ENCODE measurements around the gene VN1R2.
"Not testable (repeated sequence)": the region's sequence is repeated elsewhere in the genome, so short reads cannot be mapped to it uniquely, and the experiment has no call there.

VN1R2 gene, protein sequence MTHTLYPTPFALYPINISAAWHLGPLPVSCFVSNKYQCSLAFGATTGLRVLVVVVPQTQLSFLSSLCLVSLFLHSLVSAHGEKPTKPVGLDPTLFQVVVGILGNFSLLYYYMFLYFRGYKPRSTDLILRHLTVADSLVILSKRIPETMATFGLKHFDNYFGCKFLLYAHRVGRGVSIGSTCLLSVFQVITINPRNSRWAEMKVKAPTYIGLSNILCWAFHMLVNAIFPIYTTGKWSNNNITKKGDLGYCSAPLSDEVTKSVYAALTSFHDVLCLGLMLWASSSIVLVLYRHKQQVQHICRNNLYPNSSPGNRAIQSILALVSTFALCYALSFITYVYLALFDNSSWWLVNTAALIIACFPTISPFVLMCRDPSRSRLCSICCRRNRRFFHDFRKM

GRCh38 chr19:53257715-53258342 lies at the start of gene VN1R2:
Gene VN1R2 (plus strand): TSS chr19:53258292. CDS start chr19:53258376, 84 bp downstream.
- DNase-seq = not testable (repeated sequence)

- DNase-seq = not testable (repeated sequence)
Observed at GRCh38 chr19:53211554-53211953, 46.5 kb upstream of the VN1R2 start.

- no peak for DNase-seq
Observed at GRCh38 chr19:53212703-53213320, 45.3 kb upstream of the VN1R2 start.

- not testable (repeated sequence) for DNase-seq
Observed at GRCh38 chr19:53222716-53223115, 35.4 kb upstream of the VN1R2 start.

GRCh38 chr19:53224606-53225005 lies 33.5 kb upstream of the VN1R2 start:
- no peak for DNase-seq

GRCh38 chr19:53237114-53237777 lies 20.8 kb upstream of the VN1R2 start:
- no peak for DNase-seq

DNA sequence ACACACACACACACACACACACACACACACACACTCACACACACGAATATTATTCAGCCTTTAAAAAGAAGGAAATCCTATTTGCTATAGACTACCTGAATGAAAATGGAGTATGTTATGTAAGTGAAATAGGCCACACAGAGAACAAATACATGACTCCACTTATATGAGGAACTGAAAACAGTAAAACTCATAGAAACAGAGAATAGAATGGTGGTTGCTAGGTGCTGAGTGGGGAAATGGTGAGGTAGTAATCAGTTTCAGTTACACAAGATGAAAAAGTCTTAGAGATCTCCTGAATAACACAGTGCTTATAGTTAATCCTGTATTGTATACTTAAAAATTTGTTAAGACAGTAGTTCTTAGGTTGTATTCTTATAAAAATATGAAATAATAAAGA lies 11.6 kb upstream of the VN1R2 start:
- DNase-seq = no peak

DNA sequence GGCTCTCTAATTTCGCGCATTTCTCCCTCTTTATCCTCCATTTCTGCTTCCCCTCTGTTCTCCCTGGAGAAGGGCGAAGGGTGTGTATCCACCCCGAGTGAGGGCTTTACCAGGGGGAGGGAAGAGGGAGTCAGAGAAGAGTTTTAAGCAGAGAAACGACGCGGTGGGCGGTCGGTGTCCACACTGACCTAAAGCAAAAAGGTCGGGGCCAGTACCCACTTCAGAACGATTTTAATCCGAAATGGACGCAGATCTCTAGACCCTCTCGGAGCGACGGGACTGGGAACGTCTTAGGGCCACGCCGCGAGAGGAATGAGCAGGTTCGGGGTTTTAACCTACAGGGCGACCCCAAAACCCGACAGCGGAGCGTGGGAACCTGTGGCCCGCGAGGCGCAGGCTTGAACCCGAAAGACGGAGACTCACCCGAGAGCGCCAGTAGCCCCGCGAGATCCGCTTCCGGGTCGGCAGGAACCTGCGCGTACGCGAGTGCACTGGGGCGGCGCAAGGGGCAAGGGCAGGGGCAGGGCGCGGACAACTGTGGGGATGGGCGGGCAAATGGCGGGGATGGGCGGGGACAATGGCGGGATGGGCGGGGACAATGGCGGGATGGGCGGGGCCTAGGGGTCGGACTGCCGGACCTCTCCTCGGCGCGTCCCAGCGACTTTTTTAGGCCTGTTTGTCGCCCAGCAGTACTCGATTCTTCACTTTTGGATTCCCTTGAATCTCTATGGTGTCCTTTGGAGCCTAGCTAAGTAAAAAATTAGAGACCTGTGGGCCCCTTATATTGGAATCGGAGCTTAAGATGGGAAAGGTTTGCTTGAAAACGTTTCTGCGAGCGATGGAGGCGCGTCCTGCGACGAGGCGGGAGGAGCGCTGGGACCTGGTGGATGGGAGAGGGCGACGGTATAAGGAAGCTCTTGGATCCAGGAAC lies 3.4 kb upstream of the VN1R2 start, which contains the start of gene ZNF677:
TSS of gene ZNF677 (minus strand) at position 463 of the 931 bp plus-strand sequence. CDS start 3,323 bp downstream, outside the sequence.
- peak; percentile 82 for DNase-seq

- DNase-seq = not testable (repeated sequence)
Observed at GRCh38 chr19:53267623-53268022, 9.5 kb downstream of the VN1R2 start, which contains the start of gene VN1R4. Gene VN1R4 (minus strand): TSS chr19:53267723. CDS start chr19:53267665, 58 bp downstream.

DNA sequence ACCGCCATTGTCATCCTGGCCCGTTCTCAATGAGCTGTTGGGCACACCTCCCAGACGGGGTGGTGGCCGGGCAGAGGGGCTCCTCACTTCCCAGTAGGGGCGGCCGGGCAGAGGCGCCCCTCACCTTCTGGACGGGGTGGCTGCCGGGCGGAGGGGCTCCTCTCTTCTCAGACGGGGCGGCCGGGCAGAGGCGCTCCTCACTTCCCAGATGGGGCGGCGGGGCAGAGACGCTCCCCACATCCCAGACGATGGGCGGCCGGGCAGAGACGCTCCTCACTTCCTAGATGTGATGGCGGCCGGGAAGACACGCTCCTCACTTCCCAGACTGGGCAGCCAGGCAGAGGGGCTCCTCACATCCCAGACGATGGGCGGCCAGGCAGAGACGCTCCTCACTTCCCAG lies 11.8 kb downstream of the VN1R2 start:
- not testable (repeated sequence) for DNase-seq

DNA sequence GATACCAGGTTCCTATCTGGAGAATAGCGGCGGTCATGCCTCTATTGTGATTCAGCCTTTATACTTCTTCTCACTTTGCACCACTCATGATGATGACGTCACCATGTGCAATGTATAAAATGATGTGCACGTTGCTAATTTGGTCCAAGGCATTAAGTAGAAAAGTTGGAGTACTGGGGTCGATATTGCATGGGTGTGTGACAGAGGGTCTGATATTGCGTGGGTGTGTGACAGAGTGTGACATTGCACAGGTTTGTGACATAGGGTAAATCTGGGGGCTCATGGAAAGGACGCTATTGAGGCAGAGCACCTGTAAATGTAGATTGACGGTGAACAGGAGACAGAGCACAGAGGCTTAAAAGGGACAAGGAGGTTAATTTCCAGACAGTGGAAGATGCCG lies 14.0 kb downstream of the VN1R2 start:
- no peak for DNase-seq

GRCh38 chr19:53275480-53275879 lies 17.4 kb downstream of the VN1R2 start:
- DNase-seq = no peak

- not testable (repeated sequence) for DNase-seq
Observed at GRCh38 chr19:53281947-53282346, 23.9 kb downstream of the VN1R2 start.

DNA sequence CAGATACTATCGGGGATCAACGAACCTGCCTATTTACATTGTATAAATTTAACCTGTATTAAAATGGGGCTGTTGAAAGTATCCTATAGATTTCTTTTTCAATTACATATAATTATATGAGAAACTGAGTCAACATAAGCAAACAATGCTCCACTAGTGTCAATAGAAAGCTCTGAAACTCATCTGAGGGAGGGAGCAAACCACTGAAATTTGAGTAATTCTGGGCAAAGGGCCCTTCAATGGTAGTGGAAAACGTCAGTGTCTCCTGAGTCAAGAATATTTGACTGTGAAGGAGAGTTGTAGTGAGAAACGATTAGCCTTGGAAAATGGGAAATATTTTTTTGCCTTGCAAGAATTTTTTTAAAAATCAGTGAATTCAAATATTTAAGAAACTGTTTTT lies 27.0 kb downstream of the VN1R2 start:
- no peak for DNase-seq

DNA sequence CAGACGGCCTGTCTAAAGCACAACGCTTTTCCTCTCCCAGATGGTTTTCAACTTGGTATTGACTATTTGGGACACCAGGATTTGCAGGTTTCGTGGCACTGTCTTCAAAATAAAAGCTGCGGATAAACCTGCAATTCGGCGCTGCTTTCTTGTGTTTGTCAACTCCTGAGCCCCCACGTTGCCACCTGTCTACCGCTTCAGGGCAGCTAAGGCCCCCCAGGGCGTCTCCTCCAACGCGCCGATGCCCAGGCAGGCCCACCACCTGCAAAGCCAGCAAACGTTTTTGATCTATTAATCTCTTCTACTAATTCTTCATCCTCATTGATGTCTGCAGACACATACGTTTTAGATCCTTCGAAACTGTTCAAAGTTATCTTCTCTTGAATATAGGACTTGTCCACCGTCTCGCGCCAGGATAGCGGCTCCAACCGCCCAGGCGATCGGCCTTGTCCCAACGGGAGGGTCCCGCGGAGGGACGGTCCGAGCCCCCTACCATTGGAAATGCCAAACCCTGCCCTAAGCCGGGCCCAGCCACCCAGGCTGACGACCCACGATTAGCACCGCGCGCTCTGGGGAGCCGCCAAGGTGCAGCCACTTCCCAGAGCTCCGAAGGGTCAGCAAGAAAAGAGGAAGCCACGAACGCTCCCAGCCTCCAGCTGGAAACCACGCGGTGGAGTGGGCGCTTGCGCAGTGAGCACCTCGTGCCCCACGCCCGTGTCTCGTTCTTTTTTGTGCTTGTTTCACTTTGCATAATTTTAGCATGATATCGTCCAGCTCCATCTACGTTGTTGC lies 32.9 kb downstream of the VN1R2 start:
- no peak for DNase-seq

- DNase-seq = no peak
Observed at GRCh38 chr19:53294786-53295441, 36.8 kb downstream of the VN1R2 start.

- not testable (repeated sequence) for DNase-seq
Observed at GRCh38 chr19:53301341-53301740, 43.2 kb downstream of the VN1R2 start.

- DNase-seq = no peak
Observed at GRCh38 chr19:53308339-53308811, 50.3 kb downstream of the VN1R2 start.

Data from activated gamma-delta T cell treated with Interleukin-2 at 50 U/mL for 16 hours (primary cell).